Tibial artery (tissue), 4 donors: Measurements from ENCODE around the gene RBMY1B.
"Not testable (repeated sequence)": the region's sequence is repeated elsewhere in the genome, so short reads cannot be mapped to it uniquely, and the experiment has no call there.

Experiments used
- DNase-seq, 2 donors: peaks; one replicate each; pipeline ENCODE4 v3.0.0-alpha.2; 2019
- H3K27ac ChIP-seq, 2 donors: fragments of 200-600 bp; sonication (generic) in 1 of 2; 1 replicate in 1 of 2; 2 replicates in 1 of 2; pipeline ENCODE4 v1.5.1; 2018 to 2019; ENCODE audit warnings: mild to moderate bottlenecking in 1 of 2
- H3K27me3 ChIP-seq, 2 donors: fragments of 200-600 bp; sonication (generic) in 1 of 2; one replicate each; pipeline versions ENCODE4 v1.5.1 to v1.6.0; 2016 to 2019
- H3K36me3 ChIP-seq, 3 donors: fragments of 200-600 bp; sonication (generic) in 2 of 3; one replicate each; pipeline ENCODE4 v1.5.1; 2016 to 2019; ENCODE audit warnings: mild to moderate bottlenecking in 2 of 3
- H3K4me1 ChIP-seq, 4 donors: fragments of 200-600 bp; sonication (generic) in 2 of 4; 1 replicate in 3 of 4; 2 replicates in 1 of 4; pipeline ENCODE4 v1.5.1; 2016 to 2019
- H3K4me3 ChIP-seq, 2 donors: fragments of 200-600 bp; sonication (generic) in 1 of 2; 1 replicate in 1 of 2; 2 replicates in 1 of 2; pipeline ENCODE4 v1.5.1; 2018 to 2019; ENCODE audit warnings: mild to moderate bottlenecking in 2 of 2
- H3K9me3 ChIP-seq, 3 donors: fragments of 200-600 bp; sonication (generic) in 1 of 3; one replicate each; pipeline ENCODE4 v1.5.1; 2016 to 2019
- CTCF ChIP-seq, 2 experiments: fragments of 200-600 bp in 1 of 2; fragments of 450-650 bp in 1 of 2; IDR thresholded peaks; one replicate each; pipeline ENCODE4 v1.5.1; 2017 to 2019; ENCODE audit warnings: antibody characterized with exemption in 2 of 2, mild to moderate bottlenecking in 1 of 2, moderate library complexity in 1 of 2
- intact Hi-C: fragments of 100-400 bp; cut with DNase I; formaldehyde crosslinking; loops from one replicate; pipeline ENCODE4 v1.15.0; 2023; ENCODE audit warnings: low total_unique reads

Gene RBMY1B

GRCh38 chrY:21511038-21511437 lies at the start of gene RBMY1B:
Gene RBMY1B, plus strand, starts transcription at chrY:21511338. Its CDS starts 2,013 bp downstream, at chrY:21513351.
- H3K4me1 ChIP-seq, H3K36me3 ChIP-seq, H3K27me3 ChIP-seq, H3K9me3 ChIP-seq, DNase-seq, H3K27ac ChIP-seq, H3K4me3 ChIP-seq, intact Hi-C loops: not testable (repeated sequence)

- H3K4me3 ChIP-seq, H3K9me3 ChIP-seq, H3K4me1 ChIP-seq, H3K27ac ChIP-seq, DNase-seq, H3K27me3 ChIP-seq, H3K36me3 ChIP-seq, intact Hi-C loops: not testable (repeated sequence)
Observed at GRCh38 chrY:21462915-21463314, 48.2 kb upstream of the RBMY1B start.

- no peak for TF ChIP-seq CTCF (IDR thresholded peaks at IDR 0.05)
- no peak for DNase-seq
- Histone ChIP-seq H3K4me3 (no peak overlapping the region), H3K27me3 (no peaks in the 10 kb centered on the region), H3K4me1 (no peaks in the 10 kb centered on the region), H3K36me3 (no peaks in the 10 kb centered on the region), H3K9me3 (no peaks in the 10 kb centered on the region), H3K27ac (no peak overlapping the region)
- intact Hi-C loops: no loop called here
Observed at GRCh38 chrY:21482967-21483366, 28.2 kb upstream of the RBMY1B start.

DNA sequence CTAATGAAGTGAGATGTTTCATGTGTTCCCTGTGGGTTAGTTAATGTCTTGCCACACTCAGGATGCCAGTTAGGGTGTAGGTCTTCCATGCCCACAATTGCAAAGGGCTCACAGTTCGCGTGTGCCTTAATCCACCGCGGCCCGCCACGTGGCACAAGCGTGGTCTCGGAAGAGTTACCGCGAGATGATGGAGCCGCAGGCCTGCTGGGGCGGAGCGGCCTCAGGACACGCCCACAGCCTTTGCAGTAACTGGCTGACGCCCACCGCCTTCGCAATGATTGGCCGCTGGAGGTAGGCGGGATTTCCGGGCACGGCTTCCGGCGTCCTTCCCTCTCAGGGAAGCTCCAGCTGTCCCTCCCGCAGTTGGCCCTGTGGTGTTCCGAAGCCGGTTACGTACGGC lies 23.4 kb downstream of the RBMY1B start, which contains the start of gene RBMY1A1:
Gene RBMY1A1 (plus strand): TSS at position 301 of the 400 bp plus-strand sequence. CDS start 2,013 bp downstream, outside the sequence.
- H3K4me1 ChIP-seq, H3K4me3 ChIP-seq, intact Hi-C loops, H3K36me3 ChIP-seq, H3K27ac ChIP-seq, DNase-seq, H3K9me3 ChIP-seq, H3K27me3 ChIP-seq: not testable (repeated sequence)

GRCh38 chrY:21559316-21559984 lies 48.3 kb downstream of the RBMY1B start:
- intact Hi-C loops, H3K4me3 ChIP-seq, H3K27ac ChIP-seq: not testable (repeated sequence)

More at GRCh38 chrY:21559316-21559984, 48.3 kb downstream of the RBMY1B start:
- H3K36me3 ChIP-seq, DNase-seq, H3K4me1 ChIP-seq, H3K9me3 ChIP-seq, H3K27me3 ChIP-seq: not testable (repeated sequence)
